Activated CD4-positive, alpha-beta T cell treated with anti-CD3 and anti-CD28 coated beads for 48 hours (primary cell): Measurements from ENCODE around the gene RAB3A.
A peak's percentile ranks its signal among the peaks of the same experiment; 100 is the strongest.

Experiments used
- DNase-seq: peaks from one replicate; pipeline ENCODE4 v3.0.0-alpha.2; 2020

RAB3A gene, protein sequence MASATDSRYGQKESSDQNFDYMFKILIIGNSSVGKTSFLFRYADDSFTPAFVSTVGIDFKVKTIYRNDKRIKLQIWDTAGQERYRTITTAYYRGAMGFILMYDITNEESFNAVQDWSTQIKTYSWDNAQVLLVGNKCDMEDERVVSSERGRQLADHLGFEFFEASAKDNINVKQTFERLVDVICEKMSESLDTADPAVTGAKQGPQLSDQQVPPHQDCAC

GRCh38 chr19:18203863-18204393 is at the start of gene RAB3A:
TSS of gene RAB3A (minus strand) at chr19:18204042. CDS start at chr19:18202740, 1,302 bp downstream.
- DNase-seq = peak; percentile 100

DNA sequence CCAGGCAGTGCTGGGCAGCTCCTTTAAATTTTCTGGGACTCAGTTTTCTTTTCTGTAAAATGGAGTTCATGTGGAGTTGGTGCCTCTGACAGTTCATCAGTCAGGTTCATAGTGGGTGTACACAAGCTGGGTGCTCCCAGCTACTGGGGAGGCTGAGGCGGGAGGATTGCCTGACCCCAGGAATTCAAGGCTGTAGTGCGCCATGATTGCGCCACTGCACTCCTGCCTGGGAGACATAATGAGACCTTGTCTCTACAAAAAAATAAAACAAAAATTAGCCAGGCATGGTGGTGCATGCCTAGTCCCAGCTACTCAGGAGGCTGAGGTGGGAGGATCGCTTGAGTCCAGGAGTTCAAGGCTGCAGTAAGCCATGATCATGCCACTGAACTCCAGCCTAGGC is 49.3 kb upstream of the RAB3A start:
- no peak for DNase-seq

- DNase-seq = no peak
These were observed 48.5 kb upstream of the RAB3A start for GRCh38 chr19:18252370-18252717.

DNA sequence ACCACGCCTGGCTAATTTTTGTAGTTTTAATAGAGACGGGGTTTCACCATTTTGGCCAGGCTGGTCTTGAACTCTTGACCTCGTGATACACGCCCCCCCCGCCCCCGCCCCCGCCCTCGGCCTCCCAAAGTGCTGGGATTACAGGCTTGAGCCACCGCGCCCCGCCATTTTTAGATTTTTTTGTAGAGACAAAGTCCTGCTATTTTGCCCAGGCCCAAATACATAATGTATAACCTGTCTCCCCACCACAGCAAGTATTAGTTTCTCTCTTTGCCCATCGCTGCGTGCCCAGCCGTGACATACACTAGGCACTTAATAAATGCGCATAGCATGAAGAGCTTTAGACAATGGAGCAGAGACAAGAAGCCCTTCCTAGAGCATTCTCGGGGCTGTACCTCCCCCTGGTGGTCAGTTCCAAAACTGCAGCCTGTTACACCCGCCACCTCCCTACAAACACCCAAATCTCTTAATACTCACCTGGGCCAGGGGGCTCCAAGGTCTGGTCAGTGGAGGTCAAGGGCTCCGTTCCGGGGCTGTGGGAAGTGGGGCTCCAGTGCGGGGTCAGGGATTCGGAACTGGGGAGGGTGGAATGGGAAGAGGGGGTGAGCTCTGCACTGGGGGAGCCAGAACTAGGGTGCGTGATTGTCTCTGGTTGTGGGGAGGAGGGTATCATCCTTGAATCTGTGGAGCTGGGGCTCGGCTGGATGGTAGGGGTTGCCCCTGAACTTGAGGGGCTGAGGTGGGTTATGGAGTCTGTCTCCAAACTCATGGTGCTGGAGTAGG is 47.9 kb upstream of the RAB3A start:
- peak; percentile 88 for DNase-seq

GRCh38 chr19:18249834-18250233 is 46.0 kb upstream of the RAB3A start:
- DNase-seq = no peak

GRCh38 chr19:18245297-18245696 is 41.5 kb upstream of the RAB3A start:
- no peak for DNase-seq

- DNase-seq = no peak
These were observed 35.5 kb upstream of the RAB3A start for GRCh38 chr19:18239303-18239702.

GRCh38 chr19:18234194-18234593 is 30.4 kb upstream of the RAB3A start:
- no peak for DNase-seq

- DNase-seq = peak; percentile 67
These were observed 29.5 kb upstream of the RAB3A start for GRCh38 chr19:18233224-18233825.

GRCh38 chr19:18232540-18233223 is 28.8 kb upstream of the RAB3A start:
- DNase-seq = peak; percentile 31

GRCh38 chr19:18231775-18232174 is 27.9 kb upstream of the RAB3A start:
- no peak for DNase-seq

DNA sequence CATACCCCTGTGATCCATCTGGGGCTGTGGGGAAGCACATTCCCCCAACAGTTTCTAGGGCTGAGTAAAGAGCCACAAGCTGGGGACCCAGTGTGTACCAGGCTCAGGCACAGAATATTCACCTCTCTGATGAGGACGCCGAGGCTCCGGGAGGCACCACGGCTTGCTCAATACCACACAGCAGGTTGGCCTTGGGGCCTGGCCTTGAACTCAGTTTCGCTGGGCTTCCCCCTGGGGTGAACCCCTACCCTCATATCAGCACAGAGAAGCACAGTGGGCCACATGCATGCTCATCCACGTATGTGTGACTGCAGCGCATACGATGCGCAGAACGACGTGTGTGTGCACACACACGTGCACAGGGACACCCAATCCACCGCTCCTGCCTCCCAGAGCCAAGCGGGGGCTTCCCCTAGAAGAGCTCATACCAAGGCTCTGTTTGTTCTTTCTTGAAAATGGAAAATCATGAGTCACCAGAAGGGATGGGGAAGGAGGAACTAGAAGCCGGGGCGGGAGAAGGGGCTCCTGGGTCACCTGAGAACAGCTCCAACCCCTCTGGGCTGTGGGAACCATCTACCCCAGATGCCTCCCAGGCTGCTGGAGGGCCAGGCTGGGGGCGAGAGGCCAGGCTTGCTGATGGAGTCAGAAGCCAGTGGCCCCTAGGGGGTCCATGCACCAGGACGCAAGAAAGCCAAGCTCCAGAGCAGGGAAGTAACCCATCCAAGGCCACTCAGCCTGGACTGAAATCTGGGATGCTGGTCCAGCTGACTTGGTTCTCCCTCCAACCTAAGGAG is 27.3 kb upstream of the RAB3A start:
- no peak for DNase-seq

- no peak for DNase-seq
These were observed 26.1 kb upstream of the RAB3A start for GRCh38 chr19:18229915-18230314.

GRCh38 chr19:18229474-18229873 is 25.6 kb upstream of the RAB3A start:
- no peak for DNase-seq

GRCh38 chr19:18227781-18228271 is 24.0 kb upstream of the RAB3A start:
- DNase-seq = no peak

- no peak for DNase-seq
These were observed 23.3 kb upstream of the RAB3A start for GRCh38 chr19:18226956-18227780.

DNA sequence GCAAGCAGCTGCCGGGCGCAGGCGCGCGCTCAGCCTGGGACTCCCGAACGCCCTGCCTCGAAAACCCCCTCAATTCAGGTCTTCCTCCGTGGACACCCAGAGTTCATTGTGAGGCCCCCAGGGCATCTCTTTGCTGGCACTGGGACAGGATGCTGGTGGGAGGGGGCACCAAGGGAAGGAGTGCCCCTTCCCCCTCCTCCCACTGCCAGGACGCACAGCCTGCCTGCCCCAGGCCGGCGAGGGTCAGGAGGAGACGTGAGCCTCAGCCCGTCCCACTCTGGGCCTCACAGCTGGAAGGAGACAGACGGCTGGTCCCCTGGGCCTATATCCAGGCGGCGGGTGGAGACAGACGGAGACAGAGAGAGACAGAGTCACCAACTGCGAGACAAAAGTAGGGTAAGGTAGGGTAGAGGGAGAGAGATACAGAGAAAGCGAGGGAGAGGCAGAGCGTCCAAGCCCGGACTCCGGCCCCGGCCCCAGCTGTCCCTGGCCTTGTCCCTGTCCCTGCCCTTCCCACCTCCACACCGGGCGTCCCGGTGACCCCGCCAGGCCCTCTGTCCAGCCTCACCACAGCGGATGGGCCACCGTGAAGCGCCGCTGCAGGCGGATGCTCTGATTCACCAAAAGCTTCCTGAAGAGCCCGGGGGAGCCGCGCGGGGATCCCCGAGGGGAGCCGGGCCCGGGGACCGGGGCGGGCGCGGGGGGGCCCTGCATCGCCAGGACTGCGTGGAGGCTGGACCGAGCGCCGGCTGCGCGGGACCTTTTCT is 22.0 kb upstream of the RAB3A start, which contains the start of gene PDE4C:
Gene PDE4C, minus strand, starts transcription at position 737 of the 767 bp plus-strand sequence. Its CDS starts 23 bp downstream, at position 714.
- no peak for DNase-seq

DNA sequence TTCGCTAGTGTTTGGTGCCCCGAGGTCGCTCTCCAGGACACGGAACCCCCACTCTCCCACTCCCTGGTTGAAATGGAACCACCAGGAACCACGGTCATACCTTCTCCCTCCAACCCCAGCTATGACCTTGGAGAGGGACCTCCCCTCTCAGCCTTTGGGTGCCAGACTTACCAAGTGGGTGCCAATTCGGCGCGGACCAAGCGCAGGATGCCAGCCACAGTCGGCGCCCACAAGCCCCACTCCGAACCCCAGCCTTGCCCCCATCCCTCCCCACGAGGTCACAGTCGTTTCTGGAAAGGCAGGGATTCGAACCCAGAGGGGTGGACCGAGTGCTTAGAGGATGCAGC is 21.5 kb upstream of the RAB3A start:
- DNase-seq = no peak

DNA sequence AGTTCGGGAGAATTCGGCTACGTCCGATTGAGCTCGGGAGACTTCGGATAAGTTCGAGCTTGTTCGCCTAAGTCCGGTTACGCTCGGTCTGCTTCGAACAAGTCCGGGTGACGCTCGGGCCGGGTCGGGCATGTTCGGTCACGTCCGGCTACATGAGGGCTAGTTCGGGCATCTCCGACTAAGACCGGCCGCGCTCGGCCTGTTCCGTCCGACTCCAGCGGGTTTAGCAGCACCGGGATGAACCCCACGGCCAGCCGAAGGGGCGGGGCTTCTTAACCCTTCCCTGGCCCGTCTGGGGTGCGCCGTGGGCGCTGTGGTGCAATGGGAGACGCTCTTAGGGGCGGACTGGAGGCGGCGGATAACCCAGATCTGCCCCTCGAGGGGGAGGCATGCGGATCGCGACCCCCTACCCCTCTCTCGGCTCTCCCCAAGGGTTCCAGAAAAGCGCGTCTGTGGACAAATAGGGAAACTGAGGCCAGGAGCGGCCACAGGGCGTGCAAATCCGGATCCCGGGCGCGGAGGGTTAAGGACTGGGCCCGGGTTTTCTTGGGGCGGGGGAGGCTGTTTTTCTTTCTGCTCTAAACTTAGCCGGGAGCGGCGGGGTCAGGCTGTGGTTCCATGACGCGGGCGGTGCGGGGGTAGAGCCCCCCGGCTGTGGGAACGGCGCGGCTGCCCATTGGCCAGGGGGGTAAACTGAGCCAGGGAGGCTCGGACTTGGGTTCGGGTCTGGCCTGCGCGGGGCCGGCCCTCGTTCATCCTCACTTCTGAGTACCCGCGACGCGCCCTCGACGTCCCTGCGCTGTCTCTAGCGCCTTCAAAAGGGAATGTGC is 20.9 kb upstream of the RAB3A start:
- peak; percentile 98 for DNase-seq
